Neuronal stem cell (in vitro differentiated cells): ENCODE data around the gene PTPRG.

Experiments used
- DNase-seq: peaks from one replicate; pipeline ENCODE4 v3.0.0-alpha.2; 2013; ENCODE audit warnings: low spot score
- H2AFZ ChIP-seq: one replicate; pipeline ENCODE4 v1.6.1; 2013; ENCODE audit warnings: mild to moderate bottlenecking, low read length, inconsistent platforms
- H2AK5ac ChIP-seq: 2 replicates; pipeline ENCODE4 v1.6.1; 2013; ENCODE audit warnings: low read depth, mild to moderate bottlenecking, inconsistent platforms, low read length, moderate library complexity, mixed read lengths
- H2BK120ac ChIP-seq: 2 replicates; pipeline ENCODE4 v1.6.1; 2013; ENCODE audit warnings: low read depth, mild to moderate bottlenecking, inconsistent platforms, low read length, moderate library complexity, mixed read lengths
- H2BK12ac ChIP-seq: one replicate; pipeline ENCODE4 v1.6.1; 2013; ENCODE audit warnings: low read length, inconsistent platforms
- H2BK15ac ChIP-seq: 2 replicates; pipeline ENCODE4 v1.6.1; 2013; ENCODE audit warnings: mild to moderate bottlenecking, low read length, inconsistent platforms, mixed read lengths
- H2BK5ac ChIP-seq: one replicate; pipeline ENCODE4 v1.6.1; 2013; ENCODE audit warnings: inconsistent platforms, mild to moderate bottlenecking, low read length, moderate library complexity
- H3K14ac ChIP-seq: one replicate; pipeline ENCODE4 v1.6.1; 2013; ENCODE audit warnings: low read length, inconsistent platforms
- H3K18ac ChIP-seq: 2 replicates; pipeline ENCODE4 v1.6.1; 2013; ENCODE audit warnings: low read length, inconsistent platforms
- H3K23ac ChIP-seq: 2 replicates; pipeline ENCODE4 v1.6.1; 2013; ENCODE audit warnings: low read depth, mild to moderate bottlenecking, mixed read lengths, low read length, inconsistent platforms; ENCODE audit not compliant: poor library complexity
- H3K27ac ChIP-seq: replicated peaks from 3 replicates; pipeline ENCODE4 v1.5.1; 2013; ENCODE audit warnings: low read length, inconsistent platforms
- H3K27me3 ChIP-seq, 3 experiments: 2 replicates each; pipeline ENCODE4 v1.6.1; 2013; ENCODE audit warnings: low read length in 3 of 3, mild to moderate bottlenecking in 2 of 3, inconsistent platforms in 1 of 3, low read depth in 1 of 3, mixed read lengths in 1 of 3, moderate library complexity in 1 of 3; ENCODE audit not compliant: control insufficient read depth in 3 of 3, insufficient read depth in 3 of 3
- H3K36me3 ChIP-seq, 2 donors: replicated peaks in 1 of 2; 2 replicates each; pipeline ENCODE4 v1.6.1; 2013; ENCODE audit warnings: low read length in 2 of 2; ENCODE audit not compliant: control insufficient read depth in 2 of 2, insufficient read depth in 2 of 2
- H3K4ac ChIP-seq: 2 replicates; pipeline ENCODE4 v1.6.1; 2013; ENCODE audit warnings: inconsistent platforms, mild to moderate bottlenecking, low read length, moderate library complexity
- H3K4me1 ChIP-seq, 2 donors: 1 replicate in 1 of 2; 2 replicates in 1 of 2; pipeline ENCODE4 v1.6.1; 2013; ENCODE audit warnings: low read length in 2 of 2, low read depth in 1 of 2; ENCODE audit not compliant: control insufficient read depth in 2 of 2, insufficient read depth in 1 of 2
- H3K4me2 ChIP-seq: one replicate; pipeline ENCODE4 v1.6.1; 2013; ENCODE audit warnings: mild to moderate bottlenecking, low read length, inconsistent platforms; ENCODE audit not compliant: insufficient read depth, poor library complexity, severe bottlenecking
- H3K4me3 ChIP-seq, 2 donors: 2 replicates each; pipeline ENCODE4 v1.5.1; 2013; ENCODE audit warnings: low read length in 2 of 2, mild to moderate bottlenecking in 2 of 2, inconsistent platforms in 1 of 2, moderate library complexity in 1 of 2
- H3K79me1 ChIP-seq: one replicate; pipeline ENCODE4 v1.6.1; 2013; ENCODE audit warnings: low read depth, mild to moderate bottlenecking, inconsistent platforms, low read length, moderate library complexity
- H3K9ac ChIP-seq: one replicate; pipeline ENCODE4 v1.6.1; 2013; ENCODE audit warnings: mild to moderate bottlenecking, low read depth, low read length, inconsistent platforms; ENCODE audit not compliant: poor library complexity
- H3K9me3 ChIP-seq, 2 donors: replicated peaks in 1 of 2; 2 replicates each; pipeline versions ENCODE3 to v1.6.1; 2013; ENCODE audit warnings: low read length in 2 of 2, mild to moderate bottlenecking in 2 of 2, inconsistent platforms in 1 of 2, low read depth in 1 of 2, mixed read lengths in 1 of 2, moderate library complexity in 1 of 2; ENCODE audit not compliant: control insufficient read depth in 2 of 2, insufficient read depth in 1 of 2
- H4K8ac ChIP-seq: one replicate; pipeline ENCODE4 v1.6.1; 2013; ENCODE audit warnings: low read depth, mild to moderate bottlenecking, inconsistent platforms, low read length, moderate library complexity
- H4K91ac ChIP-seq: one replicate; pipeline ENCODE4 v1.6.1; 2013; ENCODE audit warnings: low read length, low read depth, mild to moderate bottlenecking, inconsistent platforms; ENCODE audit not compliant: poor library complexity
- WGBS, 2 donors: extraction: QIAGEN DNeasy Blood & Tissue Kit; methylation state at CpG; one replicate each; pipeline ENCODE4 v1.1.7; 2013; ENCODE audit warnings: missing lambda C conversion rate in 2 of 2, mixed read lengths in 1 of 2; ENCODE audit not compliant: insufficient read length in 2 of 2, insufficient replicate concordance in 1 of 2; ENCODE audit errors: extremely low coverage in 2 of 2; 5-methylcytosine and 5-hydroxymethylcytosine counted together

PTPRG gene

GRCh38 chr3:62229211-62229610 is 667.8 kb downstream of the PTPRG start:
- Histone ChIP-seq H4K8ac (no peak overlapping the region), H3K14ac (no peak overlapping the region), H3K18ac (no peak overlapping the region), H2AK5ac (no peak overlapping the region), H3K4me3 (no peak overlapping the region), H3K27ac (peak overlapping the region; percentile 39), H3K9ac (no peak overlapping the region), H3K4me2 (no peak overlapping the region), H3K36me3 (peaks cover 0 to 2% of the 10 kb centered on the region in 2 donors), H3K79me1 (no peaks in the 10 kb centered on the region), H2AFZ (no peak overlapping the region), H2BK12ac (no peak overlapping the region), H2BK120ac (no peak overlapping the region), H3K4me1 (peaks cover 13% of the 10 kb centered on the region in 2 donors), H3K4ac (no peak overlapping the region), H2BK15ac (no peak overlapping the region), H3K23ac (no peak overlapping the region), H3K27me3 (no peaks in the 10 kb centered on the region), H2BK5ac (no peak overlapping the region), H4K91ac (no peak overlapping the region), H3K9me3 (no peaks in the 10 kb centered on the region)
- no CpG with 5 or more reads among the region's 5 CpGs for WGBS, 2 donors
- peak; percentile 58 for DNase-seq

- WGBS, 2 donors = no CpG with 5 or more reads among the region's 1 CpG
- no peak overlapping the region for H3K9ac ChIP-seq
- no peaks in the 10 kb centered on the region for H3K9me3 ChIP-seq
- H3K4ac ChIP-seq = no peak overlapping the region
- no peak overlapping the region for H3K14ac ChIP-seq
- no peak overlapping the region for H3K4me2 ChIP-seq
- no peak overlapping the region for H2BK5ac ChIP-seq
- H3K36me3 ChIP-seq = peaks cover 0 to 2% of the 10 kb centered on the region in 2 donors
- no peak overlapping the region for H2BK12ac ChIP-seq
- H4K8ac ChIP-seq = no peak overlapping the region
- no peak overlapping the region for H2BK120ac ChIP-seq
- H3K79me1 ChIP-seq = no peaks in the 10 kb centered on the region
- H2AFZ ChIP-seq = no peak overlapping the region
- no peak overlapping the region for H4K91ac ChIP-seq
- H3K27me3 ChIP-seq = no peaks in the 10 kb centered on the region
- H3K23ac ChIP-seq = no peak overlapping the region
- no peak overlapping the region for H2BK15ac ChIP-seq
- no peak overlapping the region for H3K4me3 ChIP-seq
- H3K4me1 ChIP-seq = peaks cover 13% of the 10 kb centered on the region in 2 donors
- H3K27ac ChIP-seq = no peak overlapping the region
- H3K18ac ChIP-seq = no peak overlapping the region
- DNase-seq = no peak
- no peak overlapping the region for H2AK5ac ChIP-seq
These were observed 668.5 kb downstream of the PTPRG start for GRCh38 chr3:62229908-62230307.

GRCh38 chr3:62233065-62233464 is 671.7 kb downstream of the PTPRG start:
- no CpG with 5 or more reads among the region's 6 CpGs for WGBS, 2 donors
- H3K9me3 ChIP-seq = no peaks in the 10 kb centered on the region
- H4K8ac ChIP-seq = no peak overlapping the region
- no peak overlapping the region for H3K4ac ChIP-seq
- no peak overlapping the region for H3K4me3 ChIP-seq
- H3K4me2 ChIP-seq = no peak overlapping the region
- H3K27ac ChIP-seq = no peak overlapping the region
- no peak overlapping the region for H2BK5ac ChIP-seq
- no peak overlapping the region for H3K14ac ChIP-seq
- no peak overlapping the region for H2BK120ac ChIP-seq
- H3K27me3 ChIP-seq = no peaks in the 10 kb centered on the region
- no peak overlapping the region for H4K91ac ChIP-seq
- no peaks in the 10 kb centered on the region for H3K79me1 ChIP-seq
- DNase-seq = no peak
- H3K36me3 ChIP-seq = no peaks in the 10 kb centered on the region
- H3K4me1 ChIP-seq = peaks cover 13% of the 10 kb centered on the region in 2 donors
- H2AK5ac ChIP-seq = no peak overlapping the region
- H2BK15ac ChIP-seq = no peak overlapping the region
- no peak overlapping the region for H3K23ac ChIP-seq
- H2AFZ ChIP-seq = no peak overlapping the region
- H3K9ac ChIP-seq = no peak overlapping the region
- no peak overlapping the region for H2BK12ac ChIP-seq
- H3K18ac ChIP-seq = no peak overlapping the region

- no peak overlapping the region for H2AFZ ChIP-seq
- no peak overlapping the region for H3K4me3 ChIP-seq
- H3K9ac ChIP-seq = no peak overlapping the region
- no peak overlapping the region for H4K91ac ChIP-seq
- no peak overlapping the region for H3K23ac ChIP-seq
- no peak overlapping the region for H2BK12ac ChIP-seq
- H3K79me1 ChIP-seq = no peaks in the 10 kb centered on the region
- H3K18ac ChIP-seq = no peak overlapping the region
- no peak overlapping the region for H2AK5ac ChIP-seq
- H3K36me3 ChIP-seq = no peaks in the 10 kb centered on the region
- H2BK120ac ChIP-seq = no peak overlapping the region
- H3K9me3 ChIP-seq = no peaks in the 10 kb centered on the region
- no peak overlapping the region for H3K27ac ChIP-seq
- no peak overlapping the region for H3K14ac ChIP-seq
- no peak overlapping the region for H3K4me2 ChIP-seq
- H3K4ac ChIP-seq = no peak overlapping the region
- no peak for DNase-seq
- WGBS, 2 donors = no CpG with 5 or more reads among the region's 4 CpGs
- H3K27me3 ChIP-seq = no peaks in the 10 kb centered on the region
- no peak overlapping the region for H2BK5ac ChIP-seq
- no peak overlapping the region for H2BK15ac ChIP-seq
- H4K8ac ChIP-seq = no peak overlapping the region
- H3K4me1 ChIP-seq = peaks cover 11% of the 10 kb centered on the region in 2 donors
These were observed 674.6 kb downstream of the PTPRG start for GRCh38 chr3:62236016-62236415.
